RWPE2 (cell line): ENCODE data around the gene SPACDR.

Experiments used
- ATAC-seq: fragments of 200-7000 bp; cut with Tn5 transposase; 3 replicates; pipeline ENCODE4 v1.9.1; 2021; ENCODE audit warnings: low read depth
- DNase-seq: peaks from one replicate; pipeline ENCODE4 v3.0.0-alpha.2; 2020; ENCODE audit warnings: low spot score
- H3K27ac ChIP-seq: fragments of 450-650 bp; 2 replicates; pipeline ENCODE4 v1.5.1; 2017; ENCODE audit warnings: mild to moderate bottlenecking; ENCODE audit not compliant: poor library complexity, severe bottlenecking
- H3K27me3 ChIP-seq: fragments of 250-450 bp; sonication (Bioruptor Pico); 2 replicates; pipeline ENCODE4 v1.5.1; 2021; ENCODE audit warnings: mild to moderate bottlenecking, moderate library complexity; ENCODE audit not compliant: insufficient read depth, poor library complexity, severe bottlenecking
- H3K36me3 ChIP-seq: fragments of 250-450 bp; sonication (Bioruptor Pico); 2 replicates; pipeline ENCODE4 v1.5.1; 2020; ENCODE audit warnings: low read depth, mild to moderate bottlenecking, moderate library complexity
- H3K4me1 ChIP-seq: fragments of 250-450 bp; sonication (Bioruptor Pico); 2 replicates; pipeline ENCODE4 v1.5.1; 2021; ENCODE audit warnings: mild to moderate bottlenecking, moderate library complexity; ENCODE audit not compliant: insufficient read depth, poor library complexity, severe bottlenecking
- H3K4me3 ChIP-seq: fragments of 250-450 bp; sonication (Bioruptor Pico); 2 replicates; pipeline ENCODE4 v1.5.1; 2021; ENCODE audit warnings: mild to moderate bottlenecking, moderate library complexity; ENCODE audit not compliant: severe bottlenecking
- H3K9me3 ChIP-seq: fragments of 250-450 bp; sonication (Bioruptor Pico); 2 replicates; pipeline ENCODE4 v1.5.1; 2021; ENCODE audit warnings: mild to moderate bottlenecking, moderate library complexity; ENCODE audit not compliant: severe bottlenecking
- TF ChIP-seq, protein P1 (sequence below): fragments of 450-650 bp; IDR thresholded peaks from one replicate; pipeline ENCODE4 v1.5.1; 2017; ENCODE audit warnings: mild to moderate bottlenecking, moderate library complexity; ENCODE audit not compliant: poor library complexity, severe bottlenecking

SPACDR gene

GRCh38 chr7:100472121-100472851 lies 8.2 kb upstream of the SPACDR start:
- ATAC-seq = no peak
- no peak for DNase-seq
- no peaks in the 10 kb centered on the region for H3K27me3 ChIP-seq
- no peaks in the 10 kb centered on the region for H3K4me1 ChIP-seq
- TF ChIP-seq, protein P1, sequence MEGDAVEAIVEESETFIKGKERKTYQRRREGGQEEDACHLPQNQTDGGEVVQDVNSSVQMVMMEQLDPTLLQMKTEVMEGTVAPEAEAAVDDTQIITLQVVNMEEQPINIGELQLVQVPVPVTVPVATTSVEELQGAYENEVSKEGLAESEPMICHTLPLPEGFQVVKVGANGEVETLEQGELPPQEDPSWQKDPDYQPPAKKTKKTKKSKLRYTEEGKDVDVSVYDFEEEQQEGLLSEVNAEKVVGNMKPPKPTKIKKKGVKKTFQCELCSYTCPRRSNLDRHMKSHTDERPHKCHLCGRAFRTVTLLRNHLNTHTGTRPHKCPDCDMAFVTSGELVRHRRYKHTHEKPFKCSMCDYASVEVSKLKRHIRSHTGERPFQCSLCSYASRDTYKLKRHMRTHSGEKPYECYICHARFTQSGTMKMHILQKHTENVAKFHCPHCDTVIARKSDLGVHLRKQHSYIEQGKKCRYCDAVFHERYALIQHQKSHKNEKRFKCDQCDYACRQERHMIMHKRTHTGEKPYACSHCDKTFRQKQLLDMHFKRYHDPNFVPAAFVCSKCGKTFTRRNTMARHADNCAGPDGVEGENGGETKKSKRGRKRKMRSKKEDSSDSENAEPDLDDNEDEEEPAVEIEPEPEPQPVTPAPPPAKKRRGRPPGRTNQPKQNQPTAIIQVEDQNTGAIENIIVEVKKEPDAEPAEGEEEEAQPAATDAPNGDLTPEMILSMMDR = no peak
- H3K27ac ChIP-seq = peak overlapping the region; percentile 19
- H3K9me3 ChIP-seq = no peaks in the 10 kb centered on the region
- no peak overlapping the region for H3K4me3 ChIP-seq
- H3K36me3 ChIP-seq = peaks cover 22% of the 10 kb centered on the region

DNA sequence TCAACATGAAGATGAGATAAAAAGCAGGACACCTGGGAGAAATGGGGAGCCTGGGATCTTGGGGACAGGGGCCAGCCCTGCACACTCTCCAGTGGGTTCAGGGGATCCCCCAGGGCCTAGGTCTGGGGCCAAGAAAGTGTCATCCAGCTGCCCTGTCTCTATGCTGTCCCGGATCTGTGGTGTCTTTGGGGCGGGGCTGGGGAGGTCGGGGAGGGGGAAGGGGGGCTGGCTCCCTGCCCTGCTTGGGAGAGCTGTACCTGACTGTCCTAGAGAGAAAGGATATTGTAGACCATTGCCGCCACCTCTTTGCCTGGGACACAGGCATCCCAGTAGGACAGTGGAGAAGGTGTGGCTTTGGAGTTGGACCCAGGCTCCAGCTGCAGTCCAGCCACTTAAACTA lies 7.0 kb upstream of the SPACDR start:
- Histone ChIP-seq H3K36me3 (peaks cover 27% of the 10 kb centered on the region), H3K27me3 (no peaks in the 10 kb centered on the region), H3K4me3 (no peak overlapping the region), H3K27ac (no peak overlapping the region), H3K4me1 (no peaks in the 10 kb centered on the region), H3K9me3 (no peaks in the 10 kb centered on the region)
- DNase-seq (no peak), ATAC-seq (no peak)
- TF ChIP-seq, protein P1 = no peak

GRCh38 chr7:100469227-100470044 lies 5.4 kb upstream of the SPACDR start:
- Histone ChIP-seq H3K4me1 (no peaks in the 10 kb centered on the region), H3K4me3 (no peak overlapping the region), H3K36me3 (peaks cover 16% of the 10 kb centered on the region), H3K27ac (no peak overlapping the region), H3K9me3 (no peaks in the 10 kb centered on the region), H3K27me3 (no peaks in the 10 kb centered on the region)
- TF ChIP-seq, protein P1 = peak; percentile 87
- no peak for DNase-seq
- ATAC-seq = peak; percentile 80

GRCh38 chr7:100467638-100468373 lies 3.7 kb upstream of the SPACDR start:
- Histone ChIP-seq H3K36me3 (peaks cover 11% of the 10 kb centered on the region), H3K9me3 (no peaks in the 10 kb centered on the region), H3K4me3 (no peak overlapping the region), H3K27me3 (no peaks in the 10 kb centered on the region), H3K27ac (no peak overlapping the region), H3K4me1 (no peaks in the 10 kb centered on the region)
- TF ChIP-seq, protein P1 = no peak
- no peak for DNase-seq
- no peak for ATAC-seq
